ENCODE measurements around the gene TLR4.

- no peak for TF ChIP-seq POLR2AphosphoS5 (IDR thresholded peaks at IDR 0.05; ENCODE audit: low read depth, low read length)
- TF ChIP-seq TAF1 (IDR thresholded peaks at IDR 0.05; ENCODE audit: low read depth, low read length) = no peak
- TF ChIP-seq POLR2A (IDR thresholded peaks at IDR 0.05; ENCODE audit: low read depth, low read length) = no peak
- no peak for TF ChIP-seq SPI1 (IDR thresholded peaks at IDR 0.05; ENCODE audit: low read depth, low read length)
- no peak for TF ChIP-seq POU2F2 (IDR thresholded peaks at IDR 0.05; ENCODE audit: low read depth, low read length)
- no peak for TF ChIP-seq PAX5 (IDR thresholded peaks at IDR 0.05; ENCODE audit: insufficient read depth, low read length, severe bottlenecking)
Observed at GRCh38 chr9:117747386-117747970, 43.3 kb downstream of the TLR4 start.
